GM11168 (cell line): Measurements from ENCODE around the gene PTPRR.

Source experiments
- in situ Hi-C: fragments of 300-500 bp; cut with MboI; formaldehyde crosslinking; loops from one replicate; pipeline ENCODE4 v1.12.0; 2022; ENCODE audit warnings: low sequenced_read_pairs; ENCODE audit not compliant: unreplicated experiment

Gene PTPRR

DNA sequence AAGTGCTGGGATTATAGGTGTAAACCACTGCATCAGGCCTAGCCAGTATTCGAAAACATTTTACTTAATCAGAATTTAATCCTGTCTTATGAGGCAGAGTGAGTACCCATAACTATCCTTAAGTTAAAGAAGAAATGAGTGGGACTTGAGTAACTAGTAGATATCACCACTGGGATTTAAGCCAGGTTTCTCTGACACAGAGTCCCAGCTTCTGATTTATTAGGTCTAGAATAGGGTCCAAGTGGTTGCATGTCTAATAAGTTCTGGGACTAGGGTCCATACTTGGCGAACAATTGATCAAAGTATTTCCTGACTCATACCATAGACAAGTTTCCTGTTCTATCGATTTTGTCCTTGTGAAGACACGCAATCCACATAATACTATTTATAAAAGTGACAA lies 302.2 kb downstream of the PTPRR start:
- in situ Hi-C loops: no loop called here

DNA sequence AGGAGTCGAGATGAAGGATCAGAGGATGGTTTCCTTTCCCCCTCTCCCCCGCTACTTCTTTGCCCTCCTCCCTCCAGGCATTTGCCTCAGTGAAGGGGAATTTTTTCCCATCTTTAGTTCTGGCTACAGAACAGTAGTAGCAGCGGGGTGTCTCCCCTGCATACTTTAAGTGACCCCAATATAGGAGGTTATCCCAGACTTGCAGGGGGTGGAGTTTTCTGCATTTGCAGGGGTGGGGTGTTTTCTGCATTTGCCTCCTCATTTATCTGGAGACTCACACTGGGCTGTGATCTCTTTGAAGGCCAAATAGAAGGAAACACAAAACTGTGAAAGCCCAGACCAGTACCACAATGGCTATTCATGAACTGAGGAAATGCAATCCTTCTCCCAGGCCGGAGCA lies 303.1 kb downstream of the PTPRR start:
- in situ Hi-C loops: no loop called here

DNA sequence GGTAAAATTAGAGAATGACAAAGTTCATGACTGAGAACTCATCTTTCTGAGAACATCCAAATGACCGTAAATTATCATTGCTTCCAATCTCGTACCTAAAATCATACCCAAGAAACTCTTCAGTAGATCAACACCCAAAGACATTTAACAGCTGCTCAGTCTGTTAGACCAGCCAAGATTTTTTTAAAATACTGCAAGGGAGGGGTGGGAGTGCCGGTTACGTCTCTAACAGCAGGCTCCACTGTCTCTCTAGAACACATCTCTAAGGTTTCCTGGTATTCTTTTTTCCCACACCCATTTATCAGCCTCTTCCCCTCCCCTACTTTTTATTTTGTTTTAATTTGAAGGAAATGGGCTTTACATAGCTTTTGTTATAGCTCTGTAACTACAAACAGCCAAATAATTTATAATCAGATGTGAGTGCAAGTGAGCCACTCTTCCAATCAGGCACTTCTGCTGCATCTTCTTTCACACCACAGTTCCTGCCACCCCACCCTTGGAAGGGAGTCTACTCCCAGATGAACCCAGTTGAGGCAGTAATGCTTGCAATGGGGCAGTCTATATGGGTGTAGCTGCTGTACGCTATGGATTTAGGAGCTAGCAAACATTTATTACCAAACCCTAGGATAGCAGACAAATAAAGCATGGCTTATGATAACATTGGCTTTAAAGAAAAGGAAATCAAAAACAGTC lies 305.2 kb downstream of the PTPRR start:
- in situ Hi-C loops: no loop called here

DNA sequence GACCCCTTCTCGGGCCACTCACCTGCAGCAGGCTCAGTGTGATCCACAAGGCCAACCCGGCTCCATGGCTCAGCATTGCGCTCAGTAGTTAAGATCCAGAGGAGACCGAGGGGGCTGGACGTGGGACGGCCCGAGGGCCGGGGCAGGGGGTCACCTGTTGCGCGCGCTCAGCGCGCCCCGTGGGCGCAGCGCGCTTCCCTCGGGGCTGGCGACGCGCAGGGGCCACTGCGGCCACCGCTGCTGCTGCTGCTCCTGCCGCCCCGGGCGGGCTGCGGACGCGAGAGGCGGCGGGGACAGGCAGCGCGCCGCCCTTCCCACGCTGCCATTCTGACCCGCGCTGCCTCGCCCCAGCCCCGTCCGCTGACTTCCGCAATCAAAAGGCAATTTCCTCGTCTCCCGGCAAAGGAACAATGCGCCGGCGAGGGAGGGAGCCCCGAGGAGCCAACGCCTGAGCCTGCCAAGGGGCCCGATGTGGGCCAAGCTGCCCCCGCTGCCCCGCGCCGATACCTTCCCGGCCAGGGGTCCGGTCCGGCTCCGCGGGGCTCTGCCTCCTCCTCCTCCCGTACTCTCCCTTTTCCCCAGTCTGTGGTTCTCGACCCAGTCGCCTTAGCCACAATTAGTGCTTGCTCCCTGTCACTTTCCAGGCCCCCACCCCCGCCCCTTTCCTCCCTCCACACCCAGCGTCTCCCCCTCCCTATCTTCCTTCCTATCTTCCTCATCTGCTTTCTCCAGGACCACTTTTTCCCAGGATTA lies 310.6 kb downstream of the PTPRR start:
- in situ Hi-C loops: no loop called here

DNA sequence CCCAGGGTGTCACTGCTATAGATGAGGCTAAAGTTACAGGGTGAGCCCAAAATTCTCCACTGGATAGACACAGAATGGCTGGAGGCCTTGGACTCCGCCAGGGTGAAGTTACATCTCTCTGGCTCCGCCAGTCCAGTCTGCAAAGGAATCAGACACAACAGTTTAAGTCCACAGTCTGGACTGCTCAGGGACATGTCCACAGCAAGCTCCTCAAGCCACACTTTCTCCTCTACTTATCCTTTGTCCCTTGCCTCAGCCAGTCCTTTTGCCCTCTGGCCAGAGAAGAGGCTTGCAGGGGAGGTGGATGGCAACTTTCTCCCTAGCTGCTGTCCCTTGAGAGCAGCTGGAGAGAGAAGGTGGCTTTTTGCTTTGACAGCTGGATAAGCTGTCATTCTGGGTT lies 311.3 kb downstream of the PTPRR start:
- in situ Hi-C loops: no loop called here

DNA sequence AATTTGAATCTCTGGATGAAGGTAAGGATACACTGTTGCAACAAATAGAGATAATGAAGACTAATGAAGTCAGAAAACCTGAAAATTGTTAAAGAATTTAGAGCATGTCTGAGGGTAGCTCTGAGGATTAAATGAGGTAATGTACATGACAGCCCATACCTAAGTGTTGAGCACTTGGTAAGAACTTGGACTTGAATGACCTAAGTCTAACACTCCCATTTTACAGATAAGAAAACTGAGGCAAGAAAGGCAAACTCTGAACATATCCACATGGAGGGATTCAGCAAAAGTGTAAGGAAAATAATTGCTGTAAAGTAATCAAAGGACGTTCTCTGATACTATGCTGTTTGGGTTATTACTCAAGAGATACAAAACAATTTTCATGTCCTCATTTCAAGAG lies 312.4 kb downstream of the PTPRR start:
- in situ Hi-C loops: no loop called here

DNA sequence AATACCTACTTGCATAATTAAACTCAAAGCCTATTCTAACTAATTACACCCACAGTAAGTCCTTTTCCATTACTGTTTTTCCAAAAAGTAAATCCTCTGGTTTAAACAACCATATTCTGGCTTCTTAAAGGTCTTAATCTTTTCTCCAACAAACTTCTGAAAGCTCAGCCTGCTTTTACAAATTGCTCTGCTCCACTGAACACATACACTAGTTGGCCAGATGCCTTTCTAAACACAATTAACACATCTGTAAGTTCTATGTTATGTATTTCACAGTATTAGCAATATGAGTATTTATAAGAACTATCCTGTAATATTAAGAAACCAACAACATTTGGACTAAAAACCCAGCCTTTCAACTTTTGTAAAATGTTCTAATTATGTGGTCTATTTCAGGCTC lies 313.4 kb downstream of the PTPRR start:
- in situ Hi-C loops: no loop called here

DNA sequence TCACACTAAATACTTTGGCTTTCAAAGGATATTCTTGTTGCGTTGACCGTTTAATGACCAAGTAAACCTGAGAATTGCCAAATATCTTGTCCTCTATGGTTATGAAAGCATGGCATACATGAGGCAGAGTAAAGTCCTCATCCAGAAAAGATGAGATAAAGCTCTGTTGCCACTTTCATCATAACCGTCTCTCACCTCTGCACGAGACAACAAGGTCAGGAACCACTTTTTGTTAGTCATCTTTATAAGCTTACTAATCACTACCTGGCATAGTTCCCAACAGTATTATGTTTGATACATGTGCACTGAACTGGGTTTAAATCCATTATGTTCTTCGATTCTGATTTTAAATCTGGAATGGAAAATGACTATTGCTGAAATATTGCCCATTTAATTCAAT lies 314.6 kb downstream of the PTPRR start:
- in situ Hi-C loops: no loop called here

DNA sequence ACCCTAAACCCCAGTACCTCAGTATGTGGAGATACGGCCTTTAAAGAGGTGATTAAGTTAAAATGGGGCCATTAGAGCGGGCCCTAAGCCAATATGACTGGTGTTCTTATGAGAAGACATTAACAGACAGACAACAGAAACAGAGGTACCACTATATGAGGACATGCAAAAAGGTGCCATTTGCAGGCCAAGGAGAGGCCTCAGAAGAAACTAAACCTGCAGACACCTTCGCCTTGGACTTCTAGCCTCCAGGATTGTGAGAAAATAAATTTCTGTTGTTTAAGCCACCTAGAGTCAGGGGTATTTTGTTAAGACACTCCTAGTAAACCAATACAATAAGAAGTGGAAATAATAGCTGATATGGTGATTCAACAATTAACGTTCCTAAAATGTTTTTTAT lies 315.9 kb downstream of the PTPRR start:
- in situ Hi-C loops: no loop called here

DNA sequence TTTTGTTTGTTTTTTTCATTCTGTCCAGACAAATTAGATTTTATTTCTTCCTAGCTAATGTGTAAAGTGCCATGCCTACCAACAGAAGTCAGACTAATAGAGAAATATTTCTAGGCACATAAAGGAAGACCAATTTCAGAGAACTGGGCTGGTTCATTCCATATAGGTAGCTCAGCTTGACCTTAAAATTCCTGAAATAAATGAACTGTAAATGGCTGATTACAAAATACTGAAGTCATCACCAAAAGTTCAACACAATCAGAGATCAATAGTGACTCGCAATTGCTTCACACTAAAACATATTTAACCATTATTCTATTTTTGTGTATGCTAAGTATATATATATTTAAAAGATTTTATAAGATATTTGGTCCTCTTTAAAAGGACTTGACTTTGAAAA lies 317.5 kb downstream of the PTPRR start:
- in situ Hi-C loops: no loop called here

DNA sequence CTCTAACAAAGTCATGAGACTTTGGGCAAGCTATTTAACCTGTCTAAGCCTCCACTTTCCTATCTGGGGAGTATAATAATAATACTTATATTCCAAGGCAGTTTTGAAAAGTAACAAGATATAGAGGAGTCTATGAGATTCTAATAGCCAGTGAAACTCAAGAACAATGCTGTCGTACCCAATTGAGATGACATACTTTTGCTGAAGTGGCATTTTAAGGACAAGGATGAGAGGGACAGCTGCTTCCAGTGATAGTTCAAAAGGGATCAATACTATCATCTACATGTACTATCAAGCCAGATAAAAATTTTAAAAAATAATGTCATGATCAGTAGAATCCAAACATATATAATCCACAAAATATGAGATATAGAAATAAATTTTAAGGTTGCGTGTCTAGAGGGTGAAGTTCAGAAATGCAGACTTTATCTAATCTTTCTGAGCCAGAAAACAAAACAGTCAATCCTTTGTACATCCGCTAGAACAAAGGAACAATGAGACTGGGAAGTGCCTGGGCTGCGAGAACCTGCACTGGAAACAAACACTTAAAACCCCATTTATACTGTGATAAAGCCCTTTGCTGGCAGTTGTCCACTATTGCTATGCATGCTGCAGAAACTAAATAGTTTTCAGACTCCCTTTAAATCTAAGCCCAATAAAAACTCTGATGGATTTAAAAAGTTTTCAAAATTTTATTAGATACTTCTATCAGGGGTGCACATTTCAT lies 321.9 kb downstream of the PTPRR start:
- in situ Hi-C loops: no loop called here

DNA sequence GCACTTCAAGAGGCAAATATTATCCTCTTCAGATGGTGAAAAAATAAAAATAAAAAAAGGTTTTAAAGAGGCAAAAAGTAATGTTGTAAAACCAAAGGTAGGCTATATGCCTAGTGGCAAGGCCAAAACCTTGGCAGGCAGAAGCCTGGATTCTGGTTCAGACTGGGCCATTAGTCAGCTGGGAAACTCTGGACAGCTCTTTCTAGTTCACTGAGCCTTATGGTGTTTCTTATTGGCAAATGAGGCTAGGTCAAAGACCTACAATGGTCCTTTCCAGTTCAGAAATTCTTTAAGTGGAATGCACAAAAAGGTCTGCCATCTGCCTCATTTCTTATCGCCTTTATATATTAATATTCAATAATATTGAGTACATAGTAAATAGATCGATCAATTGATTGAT lies 327.9 kb downstream of the PTPRR start:
- in situ Hi-C loops: no loop called here

DNA sequence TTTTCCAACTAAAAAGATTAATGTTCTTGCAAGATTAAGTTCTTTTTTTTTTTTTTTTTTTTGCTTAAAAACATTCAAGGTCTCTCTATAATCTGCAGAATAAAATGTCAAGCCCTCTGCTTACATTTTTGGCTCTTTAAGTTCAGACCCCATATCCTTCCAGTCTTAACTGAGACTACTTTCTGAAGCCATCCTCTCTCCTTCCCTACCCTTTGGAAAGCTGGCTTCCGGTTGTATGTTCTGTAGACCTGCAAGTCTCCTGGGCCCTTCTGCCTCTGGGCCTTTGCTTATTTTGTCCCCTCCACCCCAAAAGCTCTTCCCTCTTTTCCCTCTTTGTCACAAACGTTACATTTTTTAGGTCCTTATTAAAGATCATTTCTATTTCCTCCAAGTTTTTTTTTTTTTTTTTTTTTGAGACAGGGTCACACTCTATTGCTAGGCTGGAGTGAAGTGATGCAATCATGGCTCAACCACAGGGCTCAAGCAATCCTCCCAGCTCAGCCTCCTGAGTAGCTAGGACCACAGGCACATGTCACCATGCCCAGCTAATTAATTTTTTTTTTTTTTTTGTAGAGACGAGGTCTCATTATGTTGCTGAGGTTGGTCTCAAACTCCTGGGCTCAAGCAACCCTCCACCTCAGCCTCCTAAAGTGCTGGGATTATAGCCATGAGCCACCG lies 329.9 kb downstream of the PTPRR start:
- in situ Hi-C loops: no loop called here

DNA sequence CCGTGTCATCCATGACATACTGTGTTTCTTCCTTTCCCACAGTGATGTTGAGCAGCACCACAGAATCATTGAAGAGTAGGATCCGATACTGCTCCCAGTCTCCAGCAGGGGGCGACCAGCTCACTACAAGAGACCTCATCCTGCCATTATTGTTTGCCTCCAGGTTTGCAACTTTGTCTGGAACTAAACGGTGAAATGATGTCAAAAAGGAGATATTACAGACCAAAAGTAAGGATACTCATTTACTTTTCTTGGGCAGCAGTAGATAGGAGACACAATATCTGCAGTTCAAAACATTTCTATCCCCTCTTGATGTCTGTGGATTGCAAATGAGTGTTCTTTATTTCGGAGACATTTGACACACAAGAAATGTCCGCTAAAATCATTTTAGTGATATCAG lies 330.5 kb downstream of the PTPRR start:
- in situ Hi-C loops: no loop called here
